ENCODE data around the gene MUC5B. TPM values are rescaled to one million over a fixed set of nuclear protein-coding genes. Genes with fewer than 3 reads are reported as not detected.
A peak's percentile ranks its signal among the peaks of the same experiment; 100 is the strongest.

The MUC5B gene
- total RNA-seq, 1 donor from 2014 or later, result not detected

GRCh38 chr11:1309498-1310317, 86.8 kb downstream of the MUC5B start, which contains the start of gene TOLLIP:
Gene TOLLIP, minus strand, starts transcription at chr11:1309632. Its CDS starts 134 bp downstream, at chr11:1309498.
- peak; percentile 97 for ATAC-seq
- intact Hi-C loops (cut with micrococcal nuclease), result no loop called here
- DNase-seq, result peak; percentile 98

GRCh38 chr11:1310318-1310687, 87.4 kb downstream of the MUC5B start:
- ATAC-seq (no peak), DNase-seq (no peak)
- intact Hi-C loops (cut with micrococcal nuclease), result no loop called here

GRCh38 chr11:1310772-1311468, 88.1 kb downstream of the MUC5B start:
- peak; percentile 35 for DNase-seq
- intact Hi-C loops (cut with micrococcal nuclease), result no loop called here
- no peak for ATAC-seq

Small RNA genes within 50 kb of the gene (microRNA-seq; reads per million reads assigned to microRNA genes)
- not detected for gene MIR6744 (ENCODE audit: borderline number of aligned reads)

Other genes with a start within 250 kb of the MUC5B start
- not detected for gene MUC6, start 186.3 kb upstream of the MUC5B start, total RNA-seq
- not detected for gene MUC2, start 148.2 kb upstream of the MUC5B start, total RNA-seq
- not detected for gene MUC5AC, start 65.1 kb upstream of the MUC5B start, total RNA-seq
- gene TOLLIP, start 86.6 kb downstream of the MUC5B start, total RNA-seq, result 50.2 TPM
- 0.74 TPM for gene BRSK2, start 166.9 kb downstream of the MUC5B start, total RNA-seq